H9 (cell line): ENCODE measurements around the gene PCBP2. TPM values are rescaled to one million over a fixed set of nuclear protein-coding genes. Genes with fewer than 3 reads are reported as not detected.
A peak's percentile ranks its signal among the peaks of the same experiment; 100 is the strongest.

Experiments
- DNase-seq: peaks from one replicate; pipeline ENCODE4 v3.0.0-alpha.2; 2017
- H2AFZ ChIP-seq: one replicate; pipeline ENCODE4 v1.6.1; 2013; ENCODE audit warnings: mild to moderate bottlenecking, low read length, control low read depth, moderate library complexity
- H2AK5ac ChIP-seq: 2 replicates; pipeline ENCODE4 v1.6.1; 2013; ENCODE audit warnings: low read length, control low read depth, mixed read lengths; ENCODE audit not compliant: insufficient read length
- H2BK120ac ChIP-seq: one replicate; pipeline ENCODE4 v1.6.1; 2013; ENCODE audit warnings: low read depth, mild to moderate bottlenecking, low read length, control low read depth, inconsistent platforms; ENCODE audit not compliant: poor library complexity, severe bottlenecking
- H2BK12ac ChIP-seq: 2 replicates; pipeline ENCODE4 v1.6.1; 2013; ENCODE audit warnings: low read length, control low read depth, mixed read lengths, low read depth; ENCODE audit not compliant: insufficient read length
- H2BK15ac ChIP-seq: 2 replicates; pipeline ENCODE4 v1.6.1; 2013; ENCODE audit warnings: low read depth, low read length, control low read depth
- H2BK20ac ChIP-seq: one replicate; pipeline ENCODE4 v1.6.1; 2013; ENCODE audit warnings: low read depth, mild to moderate bottlenecking, low read length, control low read depth, inconsistent platforms; ENCODE audit not compliant: poor library complexity, severe bottlenecking
- H2BK5ac ChIP-seq: 2 replicates; pipeline ENCODE4 v1.6.1; 2013; ENCODE audit warnings: low read length, control low read depth, mixed read lengths; ENCODE audit not compliant: insufficient read length
- H3K14ac ChIP-seq: 2 replicates; pipeline ENCODE4 v1.6.1; 2013; ENCODE audit warnings: low read length, control low read depth; ENCODE audit not compliant: insufficient read depth
- H3K18ac ChIP-seq: 2 replicates; pipeline ENCODE4 v1.6.1; 2013; ENCODE audit warnings: low read depth, mild to moderate bottlenecking, mixed read lengths, low read length, control low read depth; ENCODE audit not compliant: insufficient read length
- H3K23ac ChIP-seq: 2 replicates; pipeline ENCODE4 v1.6.1; 2013; ENCODE audit warnings: low read length, control low read depth, mixed read lengths, low read depth; ENCODE audit not compliant: insufficient read length
- H3K23me2 ChIP-seq: 2 replicates; pipeline ENCODE4 v1.6.1; 2013; ENCODE audit warnings: low read depth, mild to moderate bottlenecking, mixed read lengths, low read length, control low read depth; ENCODE audit not compliant: insufficient read length, poor library complexity, severe bottlenecking
- H3K27ac ChIP-seq: 2 replicates; pipeline ENCODE4 v1.5.1; 2013; ENCODE audit warnings: low read length, control low read depth, mixed read lengths, low read depth; ENCODE audit not compliant: insufficient read length
- H3K27me3 ChIP-seq: 2 replicates; pipeline ENCODE4 v1.6.1; 2013; ENCODE audit warnings: low read length, control low read depth, inconsistent platforms; ENCODE audit not compliant: insufficient read depth
- H3K4ac ChIP-seq: 2 replicates; pipeline ENCODE4 v1.6.1; 2013; ENCODE audit warnings: low read depth, mild to moderate bottlenecking, control low read depth, inconsistent platforms, low read length, moderate library complexity
- H3K4me1 ChIP-seq: 2 replicates; pipeline ENCODE4 v1.6.1; 2013; ENCODE audit warnings: low read length, control low read depth, inconsistent platforms; ENCODE audit not compliant: insufficient read depth
- H3K4me2 ChIP-seq: 2 replicates; pipeline ENCODE4 v1.6.1; 2013; ENCODE audit warnings: low read length, control low read depth, mixed read lengths; ENCODE audit not compliant: insufficient read length, insufficient read depth
- H3K56ac ChIP-seq: 2 replicates; pipeline ENCODE4 v1.6.1; 2013; ENCODE audit warnings: low read depth, mild to moderate bottlenecking, mixed read lengths, low read length, control low read depth; ENCODE audit not compliant: insufficient read length
- H3K79me1 ChIP-seq: 2 replicates; pipeline ENCODE4 v1.6.1; 2013; ENCODE audit warnings: low read depth, mild to moderate bottlenecking, moderate library complexity, low read length, control low read depth, inconsistent platforms; ENCODE audit not compliant: insufficient read depth, poor library complexity, severe bottlenecking
- H3K79me2 ChIP-seq: 2 replicates; pipeline ENCODE4 v1.6.1; 2013; ENCODE audit warnings: low read length, control low read depth, inconsistent platforms; ENCODE audit not compliant: insufficient read depth
- H3K9ac ChIP-seq: 2 replicates; pipeline ENCODE4 v1.6.1; 2013; ENCODE audit warnings: low read length, control low read depth, mixed read lengths; ENCODE audit not compliant: insufficient read length; ENCODE audit errors: extremely low read depth
- H3K9me3 ChIP-seq: one replicate; pipeline ENCODE4 v1.6.1; 2013; ENCODE audit warnings: low read depth, low read length, inconsistent platforms; ENCODE audit not compliant: control insufficient read depth
- H3T11ph ChIP-seq: one replicate; pipeline ENCODE4 v1.6.1; 2013; ENCODE audit warnings: mild to moderate bottlenecking, low read length, control low read depth, inconsistent platforms
- H4K20me1 ChIP-seq: one replicate; pipeline ENCODE4 v1.6.1; 2013; ENCODE audit not compliant: control insufficient read depth, insufficient read length, insufficient read depth
- H4K5ac ChIP-seq: 2 replicates; pipeline ENCODE4 v1.6.1; 2013; ENCODE audit warnings: low read depth, mild to moderate bottlenecking, mixed read lengths, low read length, control low read depth; ENCODE audit not compliant: insufficient read length
- H4K8ac ChIP-seq: replicated peaks from 2 replicates; pipeline ENCODE4 v1.6.1; 2013; ENCODE audit warnings: low read length, control low read depth, mixed read lengths, low read depth; ENCODE audit not compliant: insufficient read length
- H4K91ac ChIP-seq: 2 replicates; pipeline ENCODE4 v1.6.1; 2013; ENCODE audit warnings: low read depth, mild to moderate bottlenecking, moderate library complexity, mixed read lengths, low read length, control low read depth; ENCODE audit not compliant: insufficient read length
- H3K27ac Mint-ChIP-seq, 3 experiments: 2 replicates in 2 of 3; 3 replicates in 1 of 3; pipeline ENCODE4 v1.8.0; 2020 to 2021; ENCODE audit warnings: mixed read lengths in 3 of 3, mild to moderate bottlenecking in 1 of 3, moderate library complexity in 1 of 3
- H3K27me3 Mint-ChIP-seq: 2 replicates; pipeline ENCODE4 v1.8.0; 2021; ENCODE audit warnings: low read depth, mild to moderate bottlenecking, moderate library complexity, mixed read lengths
- H3K36me3 Mint-ChIP-seq, 3 experiments: 2 replicates in 2 of 3; 3 replicates in 1 of 3; pipeline ENCODE4 v1.8.0; 2020 to 2021; ENCODE audit warnings: low read depth in 3 of 3, mixed read lengths in 3 of 3; ENCODE audit not compliant: insufficient read depth in 1 of 3
- H3K4me1 Mint-ChIP-seq, 2 experiments: 2 replicates each; pipeline ENCODE4 v1.8.0; 2020; ENCODE audit warnings: mixed read lengths in 2 of 2
- H3K4me3 Mint-ChIP-seq, 2 experiments: 2 replicates in 1 of 2; 3 replicates in 1 of 2; pipeline ENCODE4 v1.8.0; 2020 to 2021; ENCODE audit warnings: mild to moderate bottlenecking in 2 of 2, mixed read lengths in 2 of 2, moderate library complexity in 1 of 2
- H3K9me3 Mint-ChIP-seq, 2 experiments: 2 replicates in 1 of 2; 3 replicates in 1 of 2; pipeline ENCODE4 v1.8.0; 2020; ENCODE audit warnings: mild to moderate bottlenecking in 2 of 2, mixed read lengths in 2 of 2, moderate library complexity in 1 of 2
- CTCF ChIP-seq: fragments of 200-600 bp; sonication (generic); conservative IDR thresholded peaks from 3 replicates; pipeline ENCODE4 v1.8.0; 2021; ENCODE audit warnings: antibody characterized with exemption, mild to moderate bottlenecking
- WGBS: extraction: QIAGEN DNeasy Blood & Tissue Kit; methylation state at CpG from one replicate; pipeline ENCODE4 v1.1.7; 2013; ENCODE audit warnings: missing lambda C conversion rate, low lambda C conversion rate, mixed read lengths; ENCODE audit not compliant: insufficient read length; ENCODE audit errors: extremely low coverage; 5-methylcytosine and 5-hydroxymethylcytosine counted together
- total RNA-seq: library from RNA; stranded (reverse); gene quantifications from 2 replicates; pipeline ENCODE4 v1.2.1, GENCODE V29; 2021

PCBP2 gene
- total RNA-seq, 1 experiment from 2014 or later: 1,207 TPM

DNA sequence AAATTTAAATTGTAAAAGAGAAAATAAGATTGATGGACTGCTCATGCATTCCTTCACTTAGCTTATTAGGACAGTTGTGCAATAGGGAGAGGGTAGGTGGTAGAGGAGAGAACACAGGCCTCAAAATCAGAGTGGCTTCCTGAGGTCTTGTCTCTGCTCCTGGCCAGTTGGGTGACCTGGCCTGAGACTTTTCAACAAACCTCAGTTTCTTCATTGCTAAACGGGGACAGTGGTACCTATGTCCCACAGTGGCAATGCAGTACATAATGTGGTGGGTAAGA, 44.8 kb downstream of the PCBP2 start:
- no peak overlapping the region for H3K18ac ChIP-seq
- Mint-ChIP-seq H3K4me3 (no peak overlapping the region; a peak in 1 of 5 replicates), H3K27ac (peak overlapping the region in 1 of 3 experiments; percentile 94; a peak in 2 of 7 replicates), H3K36me3 (peaks cover 0 to 11% (median 1%) of the 10 kb centered on the region in 3 experiments; a peak in 1 of 7 replicates), H3K27me3 (no peaks in the 10 kb centered on the region; the same call in 1 of the 2 replicates), H3K9me3 (no peaks in the 10 kb centered on the region), H3K4me1 (peaks cover 59 to 64% of the 10 kb centered on the region in 2 experiments)
- no peak overlapping the region for H2AK5ac ChIP-seq
- peaks cover 2% of the 10 kb centered on the region for H3K79me1 ChIP-seq
- no peaks in the 10 kb centered on the region; the same call in 1 of the 2 replicates for H3K79me2 ChIP-seq
- peaks cover 6% of the 10 kb centered on the region; the same call in 1 of the 2 replicates for H3K4me1 ChIP-seq
- no peak overlapping the region for H3K9ac ChIP-seq
- H2BK15ac ChIP-seq: no peak overlapping the region
- H3K14ac ChIP-seq: no peak overlapping the region
- H3K56ac ChIP-seq: no peak overlapping the region
- no peak overlapping the region for H3K27ac ChIP-seq
- no peak overlapping the region for H4K91ac ChIP-seq
- H4K20me1 ChIP-seq: no peaks in the 10 kb centered on the region
- no peak overlapping the region for H3K23ac ChIP-seq
- H3T11ph ChIP-seq: no peak overlapping the region
- no CpG with 5 or more reads among the region's 1 CpG for WGBS
- peaks cover 29% of the 10 kb centered on the region for H3K23me2 ChIP-seq
- no peak overlapping the region for H2AFZ ChIP-seq
- no peak overlapping the region for H2BK20ac ChIP-seq
- no peak for DNase-seq
- no peaks in the 10 kb centered on the region for H3K27me3 ChIP-seq
- no peak for TF ChIP-seq CTCF
- no peak overlapping the region for H2BK120ac ChIP-seq
- H3K9me3 ChIP-seq: no peaks in the 10 kb centered on the region
- no peak overlapping the region for H2BK12ac ChIP-seq
- no peak overlapping the region for H3K4ac ChIP-seq
- no peak overlapping the region for H4K8ac ChIP-seq
- no peak overlapping the region for H3K4me2 ChIP-seq
- no peak overlapping the region for H2BK5ac ChIP-seq
- H4K5ac ChIP-seq: no peak overlapping the region
